Activated CD8-positive, alpha-beta memory T cell treated with anti-CD3 and anti-CD28 coated beads for 24 hours (primary cell): ENCODE measurements around the gene ETNK2.

Experiments
- DNase-seq: peaks from one replicate; pipeline ENCODE4 v3.0.0-alpha.2; 2020

ETNK2 gene

GRCh38 chr1:204151552-204152309, at the start of gene ETNK2:
Gene ETNK2, minus strand, starts transcription at chr1:204152044. Its CDS starts 192 bp downstream, at chr1:204151852.
- peak; percentile 83 for DNase-seq

GRCh38 chr1:204201348-204202040, 49.6 kb upstream of the ETNK2 start:
- DNase-seq, result no peak

- DNase-seq, result no peak
These were observed 47.7 kb upstream of the ETNK2 start for GRCh38 chr1:204199579-204199978.

- no peak for DNase-seq
These were observed 46.8 kb upstream of the ETNK2 start for GRCh38 chr1:204198348-204199340.

GRCh38 chr1:204197068-204197467, 45.2 kb upstream of the ETNK2 start:
- no peak for DNase-seq

GRCh38 chr1:204196068-204196795, 44.4 kb upstream of the ETNK2 start, which contains the start of gene KISS1:
Gene KISS1, minus strand, starts transcription at chr1:204196491. Its CDS starts 3,615 bp downstream, at chr1:204192876.
- DNase-seq, result no peak

GRCh38 chr1:204194771-204195170, 42.9 kb upstream of the ETNK2 start:
- DNase-seq, result no peak

- no peak for DNase-seq
These were observed 42.2 kb upstream of the ETNK2 start for GRCh38 chr1:204194080-204194479.

GRCh38 chr1:204192589-204193352, 40.9 kb upstream of the ETNK2 start:
- no peak for DNase-seq

- DNase-seq, result no peak
These were observed 40.2 kb upstream of the ETNK2 start for GRCh38 chr1:204192046-204192445.

GRCh38 chr1:204191456-204191855, 39.6 kb upstream of the ETNK2 start:
- DNase-seq, result no peak

GRCh38 chr1:204190212-204191211, 38.7 kb upstream of the ETNK2 start:
- peak; percentile 61 for DNase-seq

GRCh38 chr1:204188959-204189639, 37.3 kb upstream of the ETNK2 start:
- DNase-seq, result no peak

- no peak for DNase-seq
These were observed 34.8 kb upstream of the ETNK2 start for GRCh38 chr1:204186597-204186996.

- no peak for DNase-seq
These were observed 29.3 kb upstream of the ETNK2 start for GRCh38 chr1:204181116-204181515.

GRCh38 chr1:204180133-204180532, 28.3 kb upstream of the ETNK2 start:
- DNase-seq, result no peak

GRCh38 chr1:204178487-204179281, 26.8 kb upstream of the ETNK2 start:
- DNase-seq, result no peak

GRCh38 chr1:204177133-204177532, 25.3 kb upstream of the ETNK2 start:
- DNase-seq, result no peak

GRCh38 chr1:204176049-204176448, 24.2 kb upstream of the ETNK2 start:
- no peak for DNase-seq
